ENCODE data around the gene MYO1D.

MYO1D gene

GRCh38 chr17:32813021-32813420 is 63.9 kb downstream of the MYO1D start:
- CTCF ChIA-PET, result interaction anchor here (1.0 kb wide), 1 partner anchor 63 kb away, joined by 3 read pairs; no protein-coding TSS in a partner anchor
- POLR2A ChIA-PET, result no interaction called here

GRCh38 chr17:32810690-32811089 is 66.2 kb downstream of the MYO1D start:
- no peak for DNase-seq (ENCODE audit: low read depth, low spot score)
- CTCF ChIA-PET, result no interaction called here
- no peak overlapping the region for H3K4me3 ChIP-seq (ENCODE audit: low read depth, low read length)
- TF ChIP-seq CTCF (IDR thresholded peaks at IDR 0.05; ENCODE audit: insufficient read depth, low read length, missing control alignments), result no peak
- POLR2A ChIA-PET, result no interaction called here

More at GRCh38 chr17:32813021-32813420, 63.9 kb downstream of the MYO1D start:
- DNase-seq (ENCODE audit: low read depth, low spot score), result no peak
- TF ChIP-seq CTCF (IDR thresholded peaks at IDR 0.05; ENCODE audit: insufficient read depth, low read length, missing control alignments), result no peak
- no peak overlapping the region for H3K4me3 ChIP-seq (ENCODE audit: low read depth, low read length)

DNA sequence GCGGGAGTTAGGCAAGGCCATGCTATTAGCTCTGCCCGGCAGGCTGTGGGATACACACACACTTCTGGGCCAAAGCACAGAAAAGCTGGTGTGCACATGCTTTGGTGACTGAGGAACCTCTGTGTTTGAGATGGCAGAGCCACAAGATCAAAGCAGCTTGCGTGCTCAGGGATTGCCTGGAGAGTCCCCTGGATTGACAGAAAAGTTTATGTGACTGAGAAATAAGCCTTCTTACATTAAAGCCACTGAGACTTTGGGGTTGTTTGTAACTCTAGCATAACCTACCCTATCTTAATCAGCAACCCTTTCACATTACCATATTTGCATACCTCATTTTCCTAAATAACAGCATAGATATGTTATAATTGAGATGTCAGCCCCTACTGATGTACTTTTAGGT is 69.3 kb downstream of the MYO1D start:
- no peak for DNase-seq (ENCODE audit: low read depth, low spot score)
- H3K4me3 ChIP-seq (ENCODE audit: low read depth, low read length), result no peak overlapping the region
- ChIA-PET CTCF (no interaction called here), POLR2A (no interaction called here)
- no peak for TF ChIP-seq CTCF (IDR thresholded peaks at IDR 0.05; ENCODE audit: insufficient read depth, low read length, missing control alignments)

- TF ChIP-seq CTCF (IDR thresholded peaks at IDR 0.05; ENCODE audit: insufficient read depth, low read length, missing control alignments), result no peak
- no peak for DNase-seq (ENCODE audit: low read depth, low spot score)
- ChIA-PET POLR2A (no interaction called here), CTCF (no interaction called here)
- H3K4me3 ChIP-seq (ENCODE audit: low read depth, low read length), result no peak overlapping the region
These were observed 70.3 kb downstream of the MYO1D start for GRCh38 chr17:32806646-32807045.

GRCh38 chr17:32805029-32805976 is 71.6 kb downstream of the MYO1D start:
- no peak overlapping the region for H3K4me3 ChIP-seq (ENCODE audit: low read depth, low read length)
- ChIA-PET CTCF (interaction anchor here (0.7 kb wide), 1 partner anchor 22 kb away, joined by 3 read pairs; no protein-coding TSS in a partner anchor), POLR2A (no interaction called here)
- no peak for DNase-seq (ENCODE audit: low read depth, low spot score)
- TF ChIP-seq CTCF (IDR thresholded peaks at IDR 0.05; ENCODE audit: insufficient read depth, low read length, missing control alignments), result no peak

- no peak overlapping the region for H3K4me3 ChIP-seq (ENCODE audit: low read depth, low read length)
- ChIA-PET POLR2A (no interaction called here), CTCF (interaction anchor here (1.3 kb wide), 1 partner anchor 74 kb away, joined by 5 read pairs; the partner anchor contains the start of gene MYO1D)
- TF ChIP-seq CTCF (IDR thresholded peaks at IDR 0.05; ENCODE audit: insufficient read depth, low read length, missing control alignments), result no peak
- DNase-seq (ENCODE audit: low read depth, low spot score), result no peak
These were observed 73.4 kb downstream of the MYO1D start for GRCh38 chr17:32803544-32803943.

Measured in AG04449 (cell line).